GM10266 (cell line): ENCODE data around the gene BBS10.

ENCODE experiments used
- DNase-seq: peaks from one replicate; pipeline ENCODE4 v3.0.0; 2012; ENCODE audit errors: extremely low spot score
- TF ChIP-seq, protein P1 (sequence below): IDR thresholded peaks from 2 replicates; pipeline ENCODE4 v1.5.1; 2012; ENCODE audit warnings: mild to moderate bottlenecking, low read depth; ENCODE audit not compliant: control insufficient read depth, insufficient read depth; ENCODE audit errors: missing control alignments

BBS10 gene

DNA sequence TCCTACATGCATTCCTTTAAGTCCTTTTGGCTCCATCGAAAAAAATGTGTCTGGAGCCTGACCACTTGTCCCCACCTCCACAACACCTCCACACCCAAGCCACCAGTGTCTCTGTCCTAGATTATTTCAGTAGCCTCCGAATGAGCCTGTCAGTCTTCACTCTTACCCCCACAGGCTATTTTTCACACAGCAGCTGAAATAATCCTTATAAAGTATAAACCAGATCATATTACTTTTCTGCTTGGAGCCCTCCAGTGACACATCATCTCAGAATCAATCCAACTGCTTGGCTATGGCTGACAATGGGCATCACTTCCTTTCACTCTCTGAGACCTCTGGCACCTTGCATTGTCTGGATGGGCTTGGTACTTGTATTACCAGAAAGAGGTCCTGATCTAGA is 44.9 kb downstream of the BBS10 start:
- DNase-seq = no peak
- TF ChIP-seq, protein P1, sequence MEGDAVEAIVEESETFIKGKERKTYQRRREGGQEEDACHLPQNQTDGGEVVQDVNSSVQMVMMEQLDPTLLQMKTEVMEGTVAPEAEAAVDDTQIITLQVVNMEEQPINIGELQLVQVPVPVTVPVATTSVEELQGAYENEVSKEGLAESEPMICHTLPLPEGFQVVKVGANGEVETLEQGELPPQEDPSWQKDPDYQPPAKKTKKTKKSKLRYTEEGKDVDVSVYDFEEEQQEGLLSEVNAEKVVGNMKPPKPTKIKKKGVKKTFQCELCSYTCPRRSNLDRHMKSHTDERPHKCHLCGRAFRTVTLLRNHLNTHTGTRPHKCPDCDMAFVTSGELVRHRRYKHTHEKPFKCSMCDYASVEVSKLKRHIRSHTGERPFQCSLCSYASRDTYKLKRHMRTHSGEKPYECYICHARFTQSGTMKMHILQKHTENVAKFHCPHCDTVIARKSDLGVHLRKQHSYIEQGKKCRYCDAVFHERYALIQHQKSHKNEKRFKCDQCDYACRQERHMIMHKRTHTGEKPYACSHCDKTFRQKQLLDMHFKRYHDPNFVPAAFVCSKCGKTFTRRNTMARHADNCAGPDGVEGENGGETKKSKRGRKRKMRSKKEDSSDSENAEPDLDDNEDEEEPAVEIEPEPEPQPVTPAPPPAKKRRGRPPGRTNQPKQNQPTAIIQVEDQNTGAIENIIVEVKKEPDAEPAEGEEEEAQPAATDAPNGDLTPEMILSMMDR = no peak

GRCh38 chr12:76300297-76300665 is 47.9 kb downstream of the BBS10 start:
- TF ChIP-seq, protein P1 = no peak
- no peak for DNase-seq

GRCh38 chr12:76299536-76300296 is 48.5 kb downstream of the BBS10 start:
- TF ChIP-seq, protein P1 = no peak
- DNase-seq = no peak
